ENCODE results near the gene EBF4. TPM values are rescaled to one million over a fixed set of nuclear protein-coding genes. Genes with fewer than 3 reads are reported as not detected.

Gene EBF4
- total RNA-seq, 1 experiment from 2014 or later: 2.7 TPM

GRCh38 chr20:2752567-2753460 lies 60.2 kb downstream of the EBF4 start:
- peak overlapping the region; percentile 77 for H3K4me3 Mint-ChIP-seq
- no peak overlapping the region for H3K27ac Mint-ChIP-seq
- peaks cover 37% of the 10 kb centered on the region for H3K4me1 Mint-ChIP-seq
- CTCF ChIA-PET: interaction anchor here (0.6 to 7.3 kb wide), 34 partner anchors 10 to 289 kb away, joined by 3 to 120 read pairs (median 5); partner anchors contain the start of genes CPXM1 and EBF4
- DNase-seq (ENCODE audit: low spot score): peak; percentile 77
- peak; percentile 22 for ATAC-seq
- POLR2A ChIA-PET: interaction anchor here (0.6 to 1.0 kb wide), 2 partner anchors 52 to 363 kb away, joined by 3 to 4 read pairs; no protein-coding TSS in a partner anchor
- H3K9me3 Mint-ChIP-seq: no peaks in the 10 kb centered on the region
- peaks cover 73% of the 10 kb centered on the region for H3K27me3 Mint-ChIP-seq (ENCODE audit: low read depth)
- H3K36me3 Mint-ChIP-seq: no peaks in the 10 kb centered on the region
- TF ChIP-seq GRHL2 (CRISPR knock-in tag; IDR thresholded peaks at IDR 0.05; ENCODE audit: insufficient replicate concordance, severe bottlenecking) (no peak), PRRX2 (CRISPR knock-in tag; IDR thresholded peaks at IDR 0.05) (no peak), SOX15 (CRISPR knock-in tag; IDR thresholded peaks at IDR 0.05) (no peak), ZBTB21 (CRISPR knock-in tag; IDR thresholded peaks at IDR 0.05; ENCODE audit: borderline replicate concordance) (no peak), SMAD4 (CRISPR knock-in tag; IDR thresholded peaks at IDR 0.05) (no peak), FOXJ3 (CRISPR knock-in tag; IDR thresholded peaks at IDR 0.05; ENCODE audit: borderline replicate concordance) (no peak), ETV6 (CRISPR knock-in tag; IDR thresholded peaks at IDR 0.05) (no peak), CREB1 (CRISPR knock-in tag; IDR thresholded peaks at IDR 0.05) (no peak), GTF2I (CRISPR knock-in tag; conservative IDR thresholded peaks at IDR 0.05) (no peak), E2F5 (CRISPR knock-in tag; IDR thresholded peaks at IDR 0.05) (no peak), RORB (CRISPR knock-in tag; IDR thresholded peaks at IDR 0.05) (no peak), JAZF1 (CRISPR knock-in tag; IDR thresholded peaks at IDR 0.05) (no peak), ZNF423 (CRISPR knock-in tag; IDR thresholded peaks at IDR 0.05) (no peak), MAX (CRISPR knock-in tag; IDR thresholded peaks at IDR 0.05) (0 out of 2 replicates have a peak, but pooled peaks have one; percentile 8), ELF4 (CRISPR knock-in tag; IDR thresholded peaks at IDR 0.05; ENCODE audit: low read depth) (no peak), ZNF281 (CRISPR knock-in tag; IDR thresholded peaks at IDR 0.05) (no peak; the same call in 1 of the 2 replicates), AR (CRISPR knock-in tag; IDR thresholded peaks at IDR 0.05) (no peak), NFATC4 (CRISPR knock-in tag; IDR thresholded peaks at IDR 0.05) (no peak), HMGA2 (CRISPR knock-in tag; IDR thresholded peaks at IDR 0.05) (no peak), USF1 (CRISPR knock-in tag; IDR thresholded peaks at IDR 0.05) (no peak), ZNF317 (CRISPR knock-in tag; IDR thresholded peaks at IDR 0.05; ENCODE audit: borderline replicate concordance, low read depth) (no peak), AFF4 (CRISPR knock-in tag; IDR thresholded peaks at IDR 0.05; ENCODE audit: borderline replicate concordance) (no peak)
- TF ChIP-seq, protein P1, sequence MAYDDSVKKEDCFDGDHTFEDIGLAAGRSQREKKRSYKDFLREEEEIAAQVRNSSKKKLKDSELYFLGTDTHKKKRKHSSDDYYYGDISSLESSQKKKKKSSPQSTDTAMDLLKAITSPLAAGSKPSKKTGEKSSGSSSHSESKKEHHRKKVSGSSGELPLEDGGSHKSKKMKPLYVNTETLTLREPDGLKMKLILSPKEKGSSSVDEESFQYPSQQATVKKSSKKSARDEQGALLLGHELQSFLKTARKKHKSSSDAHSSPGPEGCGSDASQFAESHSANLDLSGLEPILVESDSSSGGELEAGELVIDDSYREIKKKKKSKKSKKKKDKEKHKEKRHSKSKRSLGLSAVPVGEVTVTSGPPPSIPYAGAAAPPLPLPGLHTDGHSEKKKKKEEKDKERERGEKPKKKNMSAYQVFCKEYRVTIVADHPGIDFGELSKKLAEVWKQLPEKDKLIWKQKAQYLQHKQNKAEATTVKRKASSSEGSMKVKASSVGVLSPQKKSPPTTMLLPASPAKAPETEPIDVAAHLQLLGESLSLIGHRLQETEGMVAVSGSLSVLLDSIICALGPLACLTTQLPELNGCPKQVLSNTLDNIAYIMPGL (CRISPR knock-in tag; IDR thresholded peaks at IDR 0.05): peak; percentile 68
